NCI-H226 (cell line): Measurements from ENCODE around the gene LRMDA.

ENCODE experiments used
- DNase-seq: peaks from one replicate; pipeline ENCODE4 v3.0.0-alpha.2; 2015

Gene LRMDA

GRCh38 chr10:76299501-76299900 lies 868.1 kb downstream of the LRMDA start:
- DNase-seq = no peak

- DNase-seq = no peak
These were observed 869.8 kb downstream of the LRMDA start for GRCh38 chr10:76301211-76301610.

- no peak for DNase-seq
These were observed 870.5 kb downstream of the LRMDA start for GRCh38 chr10:76301950-76302349.

- no peak for DNase-seq
These were observed 871.1 kb downstream of the LRMDA start for GRCh38 chr10:76302481-76302880.

GRCh38 chr10:76302961-76303630 lies 871.7 kb downstream of the LRMDA start:
- no peak for DNase-seq

GRCh38 chr10:76303682-76304316 lies 872.4 kb downstream of the LRMDA start:
- DNase-seq = peak; percentile 51

- DNase-seq = no peak
These were observed 874.6 kb downstream of the LRMDA start for GRCh38 chr10:76305930-76306615.

GRCh38 chr10:76306856-76307255 lies 875.4 kb downstream of the LRMDA start:
- peak; percentile 65 for DNase-seq

GRCh38 chr10:76309070-76309469 lies 877.6 kb downstream of the LRMDA start:
- no peak for DNase-seq

GRCh38 chr10:76309741-76310587 lies 878.5 kb downstream of the LRMDA start:
- peak; percentile 87 for DNase-seq

GRCh38 chr10:76310588-76311080 lies 879.2 kb downstream of the LRMDA start:
- no peak for DNase-seq

GRCh38 chr10:76311752-76312636 lies 880.6 kb downstream of the LRMDA start:
- DNase-seq = peak; percentile 12

- no peak for DNase-seq
These were observed 883.8 kb downstream of the LRMDA start for GRCh38 chr10:76315240-76315639.

GRCh38 chr10:76316234-76316633 lies 884.8 kb downstream of the LRMDA start:
- no peak for DNase-seq

GRCh38 chr10:76317078-76317477 lies 885.7 kb downstream of the LRMDA start:
- no peak for DNase-seq

- no peak for DNase-seq
These were observed 886.8 kb downstream of the LRMDA start for GRCh38 chr10:76318211-76318610.

- no peak for DNase-seq
These were observed 888.2 kb downstream of the LRMDA start for GRCh38 chr10:76319661-76320060.

GRCh38 chr10:76324283-76324682 lies 892.9 kb downstream of the LRMDA start:
- no peak for DNase-seq

GRCh38 chr10:76327441-76327840 lies 896.0 kb downstream of the LRMDA start:
- DNase-seq = no peak

- no peak for DNase-seq
These were observed 896.9 kb downstream of the LRMDA start for GRCh38 chr10:76328348-76328747.

- peak; percentile 43 for DNase-seq
These were observed 898.6 kb downstream of the LRMDA start for GRCh38 chr10:76329891-76330575.
